ENCODE data around the gene FTO. TPM values are rescaled to one million over a fixed set of nuclear protein-coding genes. Genes with fewer than 3 reads are reported as not detected.

Gene FTO
- total RNA-seq, 1 experiment from 2014 or later, result 78.3 TPM

- H3K27ac Mint-ChIP-seq (ENCODE audit: unreplicated experiment), result no peak overlapping the region
- no peaks in the 10 kb centered on the region for H3K36me3 Mint-ChIP-seq (ENCODE audit: insufficient read depth, unreplicated experiment)
- H3K27me3 Mint-ChIP-seq (ENCODE audit: insufficient read depth, unreplicated experiment), result no peaks in the 10 kb centered on the region
- no peak for TF ChIP-seq CTCF (IDR thresholded peaks at IDR 0.05; ENCODE audit: insufficient read depth in 1 of 2, low read depth in 1 of 2, low read length in 1 of 2, severe bottlenecking in 1 of 2, unreplicated experiment in 1 of 2)
- no peaks in the 10 kb centered on the region for H3K9me3 Mint-ChIP-seq (ENCODE audit: unreplicated experiment)
- H3K27me3 ChIP-seq (replicated peaks; ENCODE audit: control insufficient read depth, insufficient read depth, low read length), result no peaks in the 10 kb centered on the region
- DNase-seq, result no peak
- no peak overlapping the region for H3K4me3 Mint-ChIP-seq (ENCODE audit: unreplicated experiment)
- H3K4me1 Mint-ChIP-seq (ENCODE audit: low read depth, unreplicated experiment), result peaks cover 22% of the 10 kb centered on the region
- peaks cover 65% of the 10 kb centered on the region for H3K4me1 ChIP-seq
- H3K4me3 ChIP-seq (ENCODE audit: low read depth, low read length), result no peak overlapping the region
- ChIA-PET POLR2A (no interaction called here), CTCF (interaction anchor here (1.9 kb wide), 1 partner anchor 78 kb away, joined by 5 read pairs; no protein-coding TSS in a partner anchor)
- BruUV-seq (replicated peaks), result no TSS peak
- no peaks in the 10 kb centered on the region for H3K36me3 ChIP-seq (ENCODE audit: control insufficient read depth, insufficient read depth, low read length)
- no peaks in the 10 kb centered on the region for H3K9me3 ChIP-seq
- intact Hi-C loops (cut with micrococcal nuclease; ENCODE audit: unreplicated experiment), result loop anchor here (2.0 to 10.0 kb wide), 6 partner anchors 27 to 1488 kb away; no protein-coding TSS in a partner anchor
Measured at GRCh38 chr16:53769787-53770186, 65.8 kb downstream of the FTO start.

- Mint-ChIP-seq H3K4me3 (ENCODE audit: unreplicated experiment) (no peak overlapping the region), H3K36me3 (ENCODE audit: insufficient read depth, unreplicated experiment) (peaks cover 6% of the 10 kb centered on the region), H3K27me3 (ENCODE audit: insufficient read depth, unreplicated experiment) (no peaks in the 10 kb centered on the region), H3K9me3 (ENCODE audit: unreplicated experiment) (no peaks in the 10 kb centered on the region), H3K4me1 (ENCODE audit: low read depth, unreplicated experiment) (peaks cover 26% of the 10 kb centered on the region), H3K27ac (ENCODE audit: unreplicated experiment) (no peak overlapping the region)
- no peak for DNase-seq
- Histone ChIP-seq H3K9me3 (no peaks in the 10 kb centered on the region), H3K36me3 (ENCODE audit: control insufficient read depth, insufficient read depth, low read length) (no peaks in the 10 kb centered on the region), H3K27me3 (replicated peaks; ENCODE audit: control insufficient read depth, insufficient read depth, low read length) (no peaks in the 10 kb centered on the region), H3K4me3 (ENCODE audit: low read depth, low read length) (no peak overlapping the region), H3K4me1 (peaks cover 71% of the 10 kb centered on the region)
- ChIA-PET CTCF (no interaction called here), POLR2A (no interaction called here)
- no peak for TF ChIP-seq CTCF (IDR thresholded peaks at IDR 0.05; ENCODE audit: insufficient read depth in 1 of 2, low read depth in 1 of 2, low read length in 1 of 2, severe bottlenecking in 1 of 2, unreplicated experiment in 1 of 2)
- BruUV-seq (replicated peaks), result no TSS peak
- intact Hi-C loops (cut with micrococcal nuclease; ENCODE audit: unreplicated experiment), result loop anchor here (5.0 to 10.0 kb wide), 5 partner anchors 292 to 1487 kb away; no protein-coding TSS in a partner anchor
Measured at GRCh38 chr16:53770641-53771040, 66.7 kb downstream of the FTO start.

- intact Hi-C loops (cut with micrococcal nuclease; ENCODE audit: unreplicated experiment), result loop anchor here (2.0 to 10.0 kb wide), 8 partner anchors 79 to 1485 kb away; no protein-coding TSS in a partner anchor
- Mint-ChIP-seq H3K27ac (ENCODE audit: unreplicated experiment) (no peak overlapping the region), H3K27me3 (ENCODE audit: insufficient read depth, unreplicated experiment) (no peaks in the 10 kb centered on the region), H3K36me3 (ENCODE audit: insufficient read depth, unreplicated experiment) (peaks cover 6% of the 10 kb centered on the region), H3K4me3 (ENCODE audit: unreplicated experiment) (no peak overlapping the region), H3K9me3 (ENCODE audit: unreplicated experiment) (no peaks in the 10 kb centered on the region), H3K4me1 (ENCODE audit: low read depth, unreplicated experiment) (peaks cover 29% of the 10 kb centered on the region)
- ChIA-PET CTCF (interaction anchor here (0.5 to 0.6 kb wide), 2 partner anchors 111 to 1366 kb away, joined by 3 read pairs; no protein-coding TSS in a partner anchor), POLR2A (no interaction called here)
- Histone ChIP-seq H3K36me3 (ENCODE audit: control insufficient read depth, insufficient read depth, low read length) (no peaks in the 10 kb centered on the region), H3K4me3 (ENCODE audit: low read depth, low read length) (no peak overlapping the region), H3K9me3 (no peaks in the 10 kb centered on the region), H3K4me1 (peaks cover 71% of the 10 kb centered on the region), H3K27me3 (replicated peaks; ENCODE audit: control insufficient read depth, insufficient read depth, low read length) (no peaks in the 10 kb centered on the region)
- no peak for DNase-seq
- BruUV-seq (replicated peaks), result no TSS peak
- no peak for TF ChIP-seq CTCF (IDR thresholded peaks at IDR 0.05; ENCODE audit: insufficient read depth in 1 of 2, low read depth in 1 of 2, low read length in 1 of 2, severe bottlenecking in 1 of 2, unreplicated experiment in 1 of 2)
Measured at GRCh38 chr16:53771655-53772497, 67.9 kb downstream of the FTO start.
